Cerebellar cortex (tissue), 1 donor: Measurements from ENCODE around the gene DRGX.

Experiments used
- DNase-seq: peaks from one replicate; pipeline ENCODE4 v3.0.0-alpha.2; 2015; ENCODE audit warnings: low spot score

The DRGX gene

DNA sequence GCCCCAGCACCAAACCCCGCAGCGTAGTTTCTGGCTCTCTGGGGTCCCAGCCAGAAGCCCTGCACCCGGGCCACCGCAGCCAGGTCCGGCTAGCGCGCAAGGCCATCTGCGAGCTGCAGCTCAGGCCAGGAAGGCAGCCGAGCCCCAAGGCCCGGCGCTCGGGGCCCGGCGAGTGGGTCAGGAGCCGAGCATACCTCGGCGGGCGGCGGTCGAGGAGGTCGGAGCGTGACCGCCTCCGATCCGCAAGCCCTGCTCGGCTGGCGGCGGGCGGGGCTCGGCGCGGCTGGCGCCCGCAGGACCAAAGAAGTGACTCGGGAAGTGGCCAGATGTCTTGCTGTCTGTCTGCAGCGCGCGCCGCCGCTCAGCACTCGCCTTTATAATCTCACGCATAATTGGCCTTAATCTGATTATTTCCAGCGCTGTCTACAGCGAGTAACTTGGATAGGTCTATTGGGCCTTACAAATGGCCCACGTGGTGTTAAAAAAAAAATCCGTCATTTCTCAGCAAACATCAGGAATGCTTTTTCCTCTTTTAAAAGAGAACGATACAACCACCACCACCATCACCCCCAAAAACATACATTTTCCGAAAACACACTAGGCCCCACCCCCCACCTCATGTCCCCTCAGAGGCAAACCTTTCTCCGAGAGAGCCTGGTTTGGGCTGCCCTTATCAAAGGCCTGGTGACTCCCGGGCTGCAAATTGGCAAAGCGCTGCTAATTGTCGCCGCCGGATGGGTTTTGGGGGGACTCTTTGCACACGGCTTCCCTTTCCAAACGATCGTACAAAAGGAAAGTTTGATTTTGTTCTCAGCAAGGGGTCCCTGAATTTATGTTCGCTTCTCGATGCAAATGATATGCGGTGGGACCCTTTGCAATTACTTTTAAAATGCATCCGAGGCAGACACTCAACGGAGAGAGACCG lies at the start of gene DRGX:
DRGX (minus strand) TSS at position 349 of the 925 bp plus-strand sequence. CDS start 649 bp downstream, outside the sequence.
- DNase-seq, result no peak

DNA sequence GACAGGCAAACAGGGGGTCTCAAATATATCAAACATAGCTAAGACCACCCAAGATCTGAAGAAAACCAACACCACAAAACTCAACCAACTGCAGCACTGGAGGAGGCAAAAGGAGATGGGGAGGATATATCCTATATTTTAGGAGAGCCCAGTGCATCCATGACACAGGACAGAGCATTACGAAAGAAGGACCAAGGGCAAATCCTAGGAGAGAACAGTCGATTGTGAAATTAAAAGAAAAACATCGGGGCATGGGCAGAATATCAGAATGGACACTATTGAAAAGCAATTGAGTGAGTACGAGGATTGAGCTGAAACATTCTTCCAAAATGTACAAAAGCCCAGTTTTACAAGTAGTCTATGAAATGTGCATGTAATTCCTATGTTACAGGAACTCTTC lies 48.5 kb upstream of the DRGX start:
- no peak for DNase-seq

DNA sequence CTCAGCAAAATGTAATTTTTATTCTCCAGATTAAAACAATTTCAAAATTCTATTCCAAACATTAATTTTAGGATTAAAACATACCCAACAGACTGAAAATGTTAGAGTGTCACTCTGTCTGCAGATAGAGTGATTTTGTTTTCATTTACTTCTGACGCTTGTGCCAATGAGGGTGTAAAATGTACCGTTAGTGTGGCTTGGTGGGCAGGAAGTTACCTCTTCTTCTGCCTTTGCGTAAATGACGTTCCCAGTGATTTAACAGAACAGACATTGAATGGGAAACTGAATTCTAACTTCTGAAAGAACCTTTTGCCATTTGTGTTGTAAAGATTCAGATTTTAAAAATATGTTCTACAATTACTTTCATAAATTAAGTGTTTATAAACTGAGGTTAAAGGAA lies 47.0 kb upstream of the DRGX start:
- no peak for DNase-seq

DNA sequence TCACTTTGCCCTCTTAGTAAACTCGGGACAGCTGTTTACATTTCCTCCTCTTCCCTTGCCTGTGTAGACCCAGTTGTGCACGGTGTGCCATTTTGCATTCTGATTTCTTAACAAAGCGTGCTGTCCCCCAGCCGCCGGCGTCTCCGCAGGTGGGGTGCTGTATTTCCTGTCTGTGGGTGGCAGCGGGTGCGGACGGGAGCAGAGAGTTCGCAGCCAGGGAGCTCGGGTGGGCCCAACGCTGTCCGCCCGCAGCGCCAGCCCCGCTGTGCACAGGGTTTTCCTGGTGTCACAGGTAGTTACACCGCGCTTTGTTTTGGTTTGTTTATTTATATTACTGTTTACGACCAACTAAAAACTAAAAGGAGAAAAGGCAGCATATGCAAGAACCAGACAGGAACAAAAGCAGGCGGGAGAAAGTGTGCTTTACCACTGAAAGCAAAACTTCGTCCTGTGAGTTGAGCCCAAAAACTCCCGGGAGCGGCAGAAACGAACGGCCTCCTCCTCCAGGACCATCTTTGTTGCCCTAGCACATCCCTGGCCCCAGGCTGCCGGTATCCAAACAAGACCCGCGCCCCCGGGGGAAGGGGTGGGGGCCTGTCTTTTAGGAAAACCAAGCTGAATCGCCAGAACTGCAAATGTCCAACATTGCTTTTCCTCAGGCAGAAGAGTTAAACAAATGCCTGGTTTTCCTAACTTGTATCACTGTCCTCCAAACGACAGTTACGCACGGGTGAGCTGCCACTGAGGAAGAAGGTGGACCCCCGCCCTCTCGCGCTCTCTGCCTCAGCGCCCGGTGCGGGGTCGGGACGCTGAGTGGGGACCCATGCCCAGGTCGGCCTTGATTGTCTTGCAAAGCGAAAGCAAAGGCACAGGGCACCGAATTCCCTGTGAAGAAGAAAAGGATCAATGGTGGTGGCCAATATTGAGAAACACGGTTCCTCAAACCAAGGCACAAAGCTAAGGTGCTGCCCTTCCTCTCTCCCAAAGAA lies 45.9 kb upstream of the DRGX start:
- DNase-seq, result no peak

DNA sequence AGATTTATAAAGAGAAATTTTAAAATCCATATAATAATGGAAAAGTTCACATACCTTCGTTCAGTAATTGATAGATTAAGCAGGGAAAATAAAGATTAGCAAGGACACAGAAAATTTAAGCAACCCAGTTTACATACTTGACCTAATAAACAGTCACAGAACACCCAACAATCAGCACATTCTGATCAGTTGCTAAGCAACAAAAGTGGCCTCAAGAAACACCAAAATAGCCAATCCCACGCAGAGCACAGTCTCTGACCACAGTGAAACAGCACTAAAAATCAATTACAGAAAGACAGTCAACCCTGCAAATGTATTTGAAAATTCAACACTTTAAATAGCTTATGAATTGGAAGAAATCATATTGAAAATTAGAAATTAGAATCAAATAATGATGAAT lies 39.3 kb upstream of the DRGX start:
- no peak for DNase-seq

DNA sequence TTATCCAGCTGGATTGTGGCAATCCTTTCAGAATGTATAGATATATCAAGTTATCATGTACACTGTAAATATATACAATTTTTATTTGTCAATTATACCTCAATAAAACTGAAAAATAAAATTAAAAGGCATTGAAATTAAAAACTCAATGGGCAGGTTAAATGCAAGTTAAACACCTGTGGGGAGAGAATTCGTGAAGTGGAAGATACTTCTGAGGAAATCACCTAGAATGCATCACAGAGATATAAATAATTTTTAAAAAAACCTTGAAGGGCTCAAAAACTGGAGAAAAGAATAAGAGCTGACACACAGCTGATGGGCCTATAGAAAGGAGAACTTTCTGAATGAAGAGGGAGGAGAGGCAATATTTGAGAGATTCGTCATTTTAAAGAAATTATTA lies 37.2 kb upstream of the DRGX start:
- DNase-seq, result no peak

DNA sequence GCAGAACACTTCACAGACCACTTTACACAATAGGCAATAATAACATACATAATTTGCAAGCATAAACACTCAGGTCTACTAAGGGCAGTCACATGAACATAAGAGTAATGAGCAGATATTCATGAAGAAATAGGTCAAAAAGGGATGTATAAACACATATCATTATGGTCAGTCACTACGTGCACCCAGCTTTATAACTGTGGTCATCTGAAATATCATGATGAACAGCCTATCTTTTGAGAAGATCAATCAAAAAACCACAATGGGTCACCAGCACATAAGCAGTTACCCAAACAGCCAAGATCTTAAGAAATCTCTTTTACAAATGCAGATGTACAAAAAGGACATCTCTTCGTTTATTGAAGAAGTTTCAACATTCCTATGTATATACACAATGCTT lies 35.5 kb upstream of the DRGX start:
- DNase-seq, result no peak

DNA sequence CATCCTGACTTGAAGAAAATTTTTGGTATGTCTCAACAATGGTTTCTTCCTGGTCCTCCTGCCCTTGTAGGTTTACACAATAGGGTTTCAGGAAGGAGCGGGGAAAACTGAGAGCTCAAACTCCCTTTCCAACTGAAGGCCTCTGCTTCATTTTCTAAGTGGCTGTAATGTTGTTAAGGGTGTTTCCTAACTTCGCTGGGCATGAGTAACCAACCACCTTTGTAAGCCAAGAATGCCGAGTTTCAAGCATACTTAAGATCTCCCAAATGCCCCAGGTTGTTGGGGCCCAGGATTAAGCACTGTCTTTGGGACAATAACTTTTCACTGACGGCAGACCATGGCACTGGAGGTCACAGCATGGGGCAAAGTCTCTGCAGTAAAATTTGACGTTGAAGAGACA lies 33.6 kb upstream of the DRGX start:
- DNase-seq, result no peak

DNA sequence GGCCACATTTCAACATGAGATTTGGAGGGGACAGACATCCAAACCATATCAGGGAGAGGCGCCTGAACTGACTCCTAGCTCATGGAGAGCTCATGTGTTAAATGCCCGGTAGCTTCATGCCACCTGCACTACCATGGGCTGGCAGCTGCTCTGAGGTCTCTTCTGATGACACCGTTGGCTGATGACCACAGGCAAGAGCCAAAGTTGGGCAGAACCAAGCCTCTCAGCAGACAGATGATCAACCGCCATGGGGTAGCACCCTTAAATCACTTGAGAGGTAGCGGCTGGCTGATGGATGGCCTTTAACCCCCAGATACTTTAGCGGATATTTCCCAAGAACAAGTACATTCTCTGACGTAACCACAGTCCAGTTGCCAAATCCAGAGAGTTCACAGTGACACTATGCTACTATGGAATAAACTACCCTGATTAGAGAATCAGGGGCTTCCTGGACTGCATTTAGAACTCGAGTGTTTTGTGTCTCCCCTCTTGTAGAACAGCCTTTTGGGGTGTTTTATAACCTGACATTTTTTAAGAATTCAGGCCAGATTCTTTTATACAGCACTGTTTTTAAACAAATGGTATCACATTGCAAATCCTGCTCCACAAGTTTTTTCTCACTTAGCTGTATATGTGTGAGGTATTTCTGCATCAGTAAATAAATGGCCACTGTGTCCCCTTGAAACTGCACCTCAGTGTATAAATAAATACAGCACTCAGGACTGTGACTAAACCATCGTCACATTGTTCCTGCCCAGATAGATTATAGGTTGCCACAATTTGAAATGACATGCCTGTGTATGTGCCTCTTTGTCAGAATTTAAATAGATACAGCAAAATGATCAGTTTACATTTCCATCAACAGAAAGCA lies 30.8 kb upstream of the DRGX start:
- DNase-seq, result no peak

DNA sequence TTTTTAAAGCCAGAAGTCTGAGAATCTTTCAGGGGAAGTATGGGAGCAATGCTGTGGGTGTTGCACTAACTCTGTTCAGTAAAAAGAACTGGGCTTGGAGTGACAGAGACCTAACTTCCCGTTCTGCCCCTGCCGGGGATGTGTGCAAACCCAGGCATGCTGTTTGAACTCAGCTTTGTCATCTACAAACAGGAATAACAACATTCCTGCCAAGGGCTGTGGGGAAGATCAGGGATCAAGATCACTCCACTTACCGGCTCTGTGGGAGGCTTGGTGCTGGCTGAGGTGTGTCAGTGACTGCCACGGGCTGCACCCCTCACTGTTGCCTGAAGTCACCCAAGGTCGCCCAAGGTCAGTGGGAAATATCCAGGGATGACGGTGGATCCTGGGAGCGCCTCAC lies 23.1 kb upstream of the DRGX start:
- DNase-seq, result no peak

DNA sequence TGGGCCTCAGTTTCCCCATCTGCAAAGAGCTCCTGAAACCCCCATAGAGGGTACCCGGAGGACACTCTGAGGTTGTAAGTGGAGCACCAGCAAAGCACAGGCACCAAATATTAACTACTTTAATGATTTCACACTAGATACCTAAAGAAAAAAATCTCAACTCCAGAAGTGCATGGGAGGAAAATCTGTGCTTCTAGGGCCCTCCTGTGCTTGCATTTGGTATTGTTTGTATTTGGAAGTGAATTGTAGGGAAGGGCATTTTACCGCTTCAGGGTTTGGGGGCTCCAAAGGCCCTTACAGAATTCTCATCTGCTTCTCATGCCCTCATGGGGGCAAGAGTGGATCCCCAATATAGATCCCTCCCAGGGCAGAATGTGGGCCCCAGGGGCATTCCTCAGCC lies 22.4 kb upstream of the DRGX start:
- no peak for DNase-seq

DNA sequence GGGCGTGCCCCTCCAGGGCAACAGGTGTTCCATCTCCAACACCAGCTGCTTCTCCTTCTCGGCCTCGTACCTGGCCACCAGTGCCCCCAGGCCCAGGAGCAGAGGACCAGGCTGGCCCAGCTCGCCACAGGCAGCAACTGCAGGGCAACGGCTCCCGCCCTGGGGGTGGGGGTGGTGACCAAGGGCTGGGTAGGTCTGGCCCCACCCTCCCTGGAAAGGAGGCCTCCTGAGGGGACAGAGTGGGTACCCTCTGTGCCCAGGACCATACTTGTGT lies 22.1 kb upstream of the DRGX start:
- no peak for DNase-seq

DNA sequence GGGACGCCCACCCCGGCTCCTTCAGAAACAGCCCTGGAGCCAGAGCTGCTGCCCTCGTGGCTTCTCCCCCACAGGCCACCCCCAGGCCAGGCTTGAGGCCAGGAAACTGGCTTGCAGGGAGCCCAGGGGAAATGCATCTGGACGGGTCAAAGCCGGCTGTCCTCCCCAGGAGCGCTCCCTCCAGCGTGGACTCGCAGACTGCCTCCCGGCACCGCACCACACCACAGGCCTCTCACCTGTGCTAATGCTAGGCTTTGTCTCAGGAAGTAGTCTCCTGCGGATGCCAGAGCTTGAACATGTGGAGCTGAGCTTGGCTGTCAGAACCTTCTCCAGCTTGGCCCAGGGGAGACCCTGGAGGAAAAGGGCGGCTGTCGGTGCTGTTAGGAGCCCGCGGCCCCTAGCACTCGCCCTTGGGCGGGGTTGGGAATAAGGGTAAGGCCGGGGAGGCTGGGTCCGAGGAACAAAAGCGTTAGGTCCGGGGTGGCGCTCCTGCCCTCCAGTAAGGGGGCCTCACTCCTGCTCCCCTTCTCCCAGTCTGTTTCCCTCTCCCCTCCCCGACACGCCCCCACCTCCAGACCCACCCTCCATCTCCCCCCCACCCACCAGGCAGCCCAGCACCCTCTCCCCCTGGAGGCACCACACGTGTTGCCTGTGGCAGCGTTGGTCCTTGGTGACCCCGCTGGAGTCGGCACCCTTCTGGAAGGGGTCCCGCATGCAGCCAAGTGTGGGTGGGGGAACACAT lies 21.6 kb upstream of the DRGX start:
- no peak for DNase-seq

DNA sequence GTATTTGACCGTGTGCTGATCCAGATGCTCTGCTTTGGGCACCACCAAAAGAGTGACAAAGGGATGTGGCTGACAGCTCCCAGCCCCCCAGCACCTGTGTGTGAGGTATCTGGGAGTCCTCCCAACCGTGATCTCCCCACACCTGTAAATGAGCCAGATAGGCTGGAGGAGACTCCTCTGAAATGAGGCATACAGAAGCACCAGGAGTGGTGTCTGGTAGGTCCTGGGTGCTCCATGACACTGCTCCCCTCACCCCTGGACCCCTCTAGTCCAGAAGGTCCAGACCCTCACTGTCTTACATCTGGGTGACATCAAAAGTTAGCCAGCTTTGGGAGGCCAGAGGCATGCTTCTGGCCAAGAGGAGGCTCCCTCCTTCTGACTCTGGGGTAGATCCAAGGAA lies 20.0 kb upstream of the DRGX start:
- DNase-seq, result no peak

DNA sequence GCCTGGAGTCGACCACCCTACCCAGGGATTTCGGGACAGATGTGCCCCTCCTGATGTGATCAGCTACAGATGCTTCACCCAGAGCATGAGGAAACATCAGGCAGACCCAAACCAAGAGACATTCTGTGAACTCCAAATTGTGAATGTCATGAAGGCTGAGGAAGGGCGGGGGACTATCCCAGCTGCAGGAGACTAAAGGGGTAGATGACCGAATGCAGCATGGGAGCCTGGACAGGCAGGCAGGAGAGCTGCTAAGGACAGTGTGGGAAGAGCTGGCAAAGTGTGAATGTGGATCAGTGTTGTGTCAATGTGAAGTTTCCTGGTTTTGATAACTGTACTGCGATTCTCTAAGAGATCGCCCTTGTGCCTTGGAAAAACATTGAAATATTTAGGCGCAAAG lies 19.2 kb upstream of the DRGX start:
- DNase-seq, result no peak

DNA sequence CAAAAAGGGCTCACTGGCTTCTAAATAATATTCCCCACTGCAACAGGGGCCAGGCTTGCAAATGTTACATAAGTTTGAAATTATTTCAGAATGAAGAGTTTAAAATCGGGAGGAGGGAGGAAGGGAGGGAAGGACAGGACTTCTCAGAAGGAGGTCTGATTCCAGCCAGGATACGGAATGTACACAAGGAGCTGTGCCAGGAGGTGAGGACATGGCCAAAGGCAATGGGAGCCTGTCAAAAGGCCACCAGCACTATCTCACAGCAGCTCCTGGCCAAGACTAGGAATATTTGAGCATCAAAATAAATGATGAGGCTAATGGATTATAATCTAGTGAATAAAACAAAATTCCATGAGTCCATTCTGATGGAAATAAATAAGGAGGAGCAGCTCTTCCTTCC lies 18.6 kb upstream of the DRGX start:
- DNase-seq, result peak; percentile 64

DNA sequence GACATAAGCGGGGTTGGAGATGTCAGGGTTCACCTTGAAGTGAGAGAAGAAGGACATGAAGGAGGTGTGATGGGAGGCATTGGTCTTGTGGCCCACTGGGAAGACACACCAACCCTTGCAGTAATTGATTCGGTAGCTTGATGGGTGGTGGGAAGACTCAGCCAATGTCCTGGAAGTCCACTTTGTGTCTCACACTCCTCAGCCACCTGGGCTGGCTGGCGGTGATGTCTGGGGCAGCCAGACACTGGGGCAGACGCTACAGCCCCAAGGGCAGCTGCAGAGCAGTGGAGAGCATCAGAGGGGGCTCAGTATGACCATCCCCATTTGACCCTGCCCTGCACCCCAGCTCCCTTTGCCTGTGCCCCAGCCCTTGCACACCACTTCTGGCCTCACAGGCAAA lies 16.7 kb upstream of the DRGX start:
- DNase-seq, result no peak

DNA sequence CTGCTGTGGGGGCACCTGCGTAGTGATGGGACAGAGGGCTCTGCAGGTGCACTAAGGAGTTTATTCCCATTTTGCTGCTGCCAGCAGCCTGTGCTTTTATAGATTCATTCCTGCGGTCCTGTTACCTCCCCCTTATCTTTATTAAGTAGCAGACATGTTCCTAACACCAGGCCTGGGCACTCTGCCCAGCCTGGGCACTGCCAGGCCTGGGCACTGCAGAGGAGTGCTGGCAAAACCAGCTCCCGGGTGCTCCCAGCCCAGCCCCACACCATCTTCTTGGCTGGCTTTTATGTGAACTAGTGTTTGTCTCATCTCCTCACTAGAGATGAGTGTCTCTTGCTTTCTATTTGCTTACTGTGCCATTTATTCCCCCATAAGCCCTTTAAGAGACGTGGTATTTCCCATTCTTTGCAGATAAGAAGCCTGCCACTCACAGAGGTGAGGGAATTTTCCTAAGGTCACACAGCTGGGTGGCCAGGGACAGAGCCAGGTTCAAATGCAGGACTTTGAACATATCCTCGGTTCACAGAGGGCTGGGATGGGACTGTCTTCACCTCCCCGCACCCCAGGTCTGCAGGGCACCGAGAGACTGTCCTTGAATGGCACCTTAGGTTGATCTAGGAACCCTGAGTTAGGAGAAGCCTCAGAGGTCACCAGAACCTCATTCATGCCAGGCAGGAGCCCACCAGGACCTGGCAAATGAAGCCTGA lies 14.6 kb upstream of the DRGX start:
- DNase-seq, result peak; percentile 64

DNA sequence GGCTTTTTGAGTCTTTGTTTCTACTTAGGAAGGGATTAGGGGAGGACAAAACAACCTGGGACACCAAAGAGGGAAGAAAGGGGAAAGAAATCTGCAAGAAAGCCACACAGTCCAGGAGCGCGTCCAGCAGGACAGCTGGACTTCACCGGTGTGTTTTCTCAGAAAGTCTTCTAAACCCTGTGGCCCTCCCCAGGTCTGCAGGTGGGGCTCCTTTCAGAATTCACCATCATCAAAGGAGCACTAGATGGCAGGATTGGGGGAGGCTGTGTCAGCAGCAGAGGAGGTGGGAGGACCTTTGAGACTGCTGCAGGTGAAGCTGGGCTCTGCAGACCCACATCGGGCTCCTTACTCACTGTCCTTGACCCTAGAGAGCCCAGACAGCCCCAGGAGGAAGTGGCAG lies 13.9 kb upstream of the DRGX start:
- DNase-seq, result no peak

DNA sequence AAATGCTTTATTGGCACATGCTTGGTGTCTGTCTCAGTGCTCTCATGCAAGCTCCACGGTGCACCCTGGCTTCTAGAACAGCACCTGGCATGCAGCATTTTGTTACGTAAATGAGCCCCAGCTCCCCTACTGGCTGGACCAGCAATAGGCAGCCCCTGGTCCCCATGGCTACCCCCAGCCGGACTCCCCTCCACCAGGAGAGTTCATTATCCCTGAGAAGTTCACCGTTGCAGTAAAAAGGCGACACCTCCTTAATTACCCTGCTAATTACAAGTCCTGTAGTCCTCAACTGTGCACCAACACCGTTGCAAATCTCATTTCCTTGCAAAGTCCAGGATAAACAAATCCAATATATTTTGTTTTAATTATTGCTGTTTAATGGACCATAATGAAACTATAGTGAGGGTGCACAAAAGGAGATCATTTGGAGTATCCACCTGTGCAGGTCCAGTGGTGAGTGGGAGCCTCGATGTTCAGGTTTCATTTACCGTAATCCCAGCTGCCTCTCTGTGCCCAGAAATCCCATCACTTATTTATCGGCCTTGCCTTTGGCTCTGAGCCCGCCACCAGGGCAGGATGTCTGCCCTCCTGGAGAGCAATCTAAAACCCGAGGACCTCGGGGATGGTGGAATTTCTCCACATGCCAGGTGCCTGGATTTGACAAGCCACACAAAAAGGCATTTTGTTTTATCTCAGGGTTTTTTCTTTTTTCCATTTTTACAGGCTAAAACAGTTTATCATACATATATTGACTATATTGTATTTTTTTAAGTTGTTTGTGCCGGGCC lies 12.8 kb upstream of the DRGX start:
- no peak for DNase-seq
